ENCODE measurements around the gene MAGEB17.

DNA sequence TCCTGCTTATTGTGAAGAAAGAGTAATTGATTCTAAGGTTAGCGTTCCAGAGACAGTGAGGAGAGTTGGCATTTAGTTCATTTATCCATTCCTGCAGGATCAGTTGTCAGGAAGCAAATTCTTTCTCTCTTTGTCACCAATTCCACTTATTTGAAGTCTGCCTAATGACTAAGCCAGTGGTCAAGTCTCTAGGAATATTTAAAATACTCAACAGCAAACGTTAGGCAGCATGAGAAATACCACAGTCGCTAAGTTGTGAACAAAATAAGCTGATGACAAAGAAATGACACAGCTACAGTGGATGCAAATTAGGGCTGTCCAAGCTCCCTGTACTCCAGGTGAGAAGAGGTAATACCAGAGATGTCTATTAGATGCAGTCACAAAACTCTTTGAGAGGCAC lies 6.6 kb upstream of the MAGEB17 start:
- TF ChIP-seq, protein P1, sequence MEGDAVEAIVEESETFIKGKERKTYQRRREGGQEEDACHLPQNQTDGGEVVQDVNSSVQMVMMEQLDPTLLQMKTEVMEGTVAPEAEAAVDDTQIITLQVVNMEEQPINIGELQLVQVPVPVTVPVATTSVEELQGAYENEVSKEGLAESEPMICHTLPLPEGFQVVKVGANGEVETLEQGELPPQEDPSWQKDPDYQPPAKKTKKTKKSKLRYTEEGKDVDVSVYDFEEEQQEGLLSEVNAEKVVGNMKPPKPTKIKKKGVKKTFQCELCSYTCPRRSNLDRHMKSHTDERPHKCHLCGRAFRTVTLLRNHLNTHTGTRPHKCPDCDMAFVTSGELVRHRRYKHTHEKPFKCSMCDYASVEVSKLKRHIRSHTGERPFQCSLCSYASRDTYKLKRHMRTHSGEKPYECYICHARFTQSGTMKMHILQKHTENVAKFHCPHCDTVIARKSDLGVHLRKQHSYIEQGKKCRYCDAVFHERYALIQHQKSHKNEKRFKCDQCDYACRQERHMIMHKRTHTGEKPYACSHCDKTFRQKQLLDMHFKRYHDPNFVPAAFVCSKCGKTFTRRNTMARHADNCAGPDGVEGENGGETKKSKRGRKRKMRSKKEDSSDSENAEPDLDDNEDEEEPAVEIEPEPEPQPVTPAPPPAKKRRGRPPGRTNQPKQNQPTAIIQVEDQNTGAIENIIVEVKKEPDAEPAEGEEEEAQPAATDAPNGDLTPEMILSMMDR (IDR thresholded peaks at IDR 0.05; ENCODE audit: low read depth, low read length, poor library complexity, severe bottlenecking): no peak
- TF ChIP-seq EZH2phosphoT487 (IDR thresholded peaks at IDR 0.05; ENCODE audit: borderline replicate concordance, low read length): no peak
